Renal pelvis (tissue), 4 donors: ENCODE data around the gene TEKT5. TPM values are rescaled to one million over a fixed set of nuclear protein-coding genes. Genes with fewer than 3 reads are reported as not detected.
"Not testable (repeated sequence)": the region's sequence is repeated elsewhere in the genome, so short reads cannot be mapped to it uniquely, and the experiment has no call there.

Experiments used
- DNase-seq: peaks from one replicate; pipeline ENCODE4 v3.0.0-alpha.2; 2013
- polyA plus RNA-seq, 3 donors: library from polyadenylated mRNA; unstranded; fragments of 120-200 nt; gene quantifications; one replicate each; pipeline ENCODE4 v1.2.1, GENCODE V29; 2013; ENCODE audit not compliant: insufficient read length in 3 of 3

Gene TEKT5
- polyA plus RNA-seq, 3 donors = 0.21 to 0.68 (median 0.29) TPM

DNA sequence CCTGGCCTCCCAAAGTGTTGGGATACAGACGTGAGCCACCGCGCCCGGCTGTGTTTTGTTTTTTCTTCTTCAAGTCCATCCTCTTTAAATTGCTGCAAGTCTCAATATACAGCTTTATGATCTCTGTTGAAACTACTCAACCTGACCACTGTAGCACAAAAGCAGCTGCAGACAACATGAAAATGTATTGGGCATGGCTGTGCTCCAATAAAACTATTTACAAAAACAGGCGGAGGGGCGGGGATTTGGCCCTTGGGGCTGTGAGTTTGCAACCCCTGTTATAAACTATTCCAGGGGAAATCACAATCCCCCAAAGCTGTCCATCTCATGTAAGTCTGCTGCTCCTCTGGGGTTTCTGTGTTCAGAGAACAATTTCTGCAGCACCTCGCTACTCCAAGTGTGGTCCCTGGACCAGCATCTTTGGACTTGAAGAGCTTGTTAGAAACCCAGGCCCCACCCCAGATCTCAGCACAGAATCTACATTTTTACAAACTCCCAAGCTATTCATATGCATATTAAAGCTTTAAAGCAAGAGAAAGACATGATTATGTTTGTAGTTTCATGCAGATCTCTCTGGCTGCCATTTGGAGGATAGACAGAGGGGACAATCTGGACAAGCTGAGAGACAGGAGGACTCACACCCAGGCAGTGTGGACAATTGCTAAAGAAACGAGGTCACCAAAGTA is 33.6 kb downstream of the TEKT5 start:
- DNase-seq = peak; percentile 34

DNA sequence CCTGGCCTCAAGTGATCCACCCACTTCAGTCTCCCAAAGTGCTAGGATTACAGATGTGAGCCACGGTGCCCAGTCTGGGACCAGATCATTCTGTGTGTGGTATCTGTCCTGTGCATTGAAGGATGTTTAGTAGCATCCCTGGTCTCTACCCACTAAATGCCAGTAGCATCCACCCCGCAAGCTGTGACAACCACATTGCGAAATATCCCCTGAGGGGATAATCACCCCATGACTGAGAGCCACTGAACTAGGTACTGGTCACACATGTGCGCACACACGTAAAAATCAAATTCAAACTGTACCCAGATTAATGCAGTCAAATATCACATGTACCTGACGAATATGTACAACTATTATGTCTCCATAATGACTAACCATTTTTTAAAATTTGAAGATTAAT is 35.8 kb downstream of the TEKT5 start:
- DNase-seq = no peak

DNA sequence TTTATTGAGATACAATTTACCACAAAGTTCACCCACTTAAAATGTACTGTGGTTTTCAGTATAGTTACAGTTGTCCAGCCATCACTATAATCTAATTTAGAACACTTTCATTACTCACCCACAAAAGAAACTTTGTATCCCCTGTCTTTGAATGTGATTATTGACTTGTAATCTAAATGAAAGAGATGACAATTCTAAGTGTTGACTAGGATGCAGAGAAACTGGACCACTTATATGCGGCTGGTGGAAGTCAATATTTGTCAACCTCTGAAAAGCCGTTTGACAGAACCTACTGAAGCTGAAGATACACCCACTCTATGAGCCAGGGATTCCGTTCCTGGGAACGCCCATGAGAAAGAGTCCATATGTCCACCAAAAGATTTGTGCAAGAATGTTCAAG is 36.8 kb downstream of the TEKT5 start:
- no peak for DNase-seq

DNA sequence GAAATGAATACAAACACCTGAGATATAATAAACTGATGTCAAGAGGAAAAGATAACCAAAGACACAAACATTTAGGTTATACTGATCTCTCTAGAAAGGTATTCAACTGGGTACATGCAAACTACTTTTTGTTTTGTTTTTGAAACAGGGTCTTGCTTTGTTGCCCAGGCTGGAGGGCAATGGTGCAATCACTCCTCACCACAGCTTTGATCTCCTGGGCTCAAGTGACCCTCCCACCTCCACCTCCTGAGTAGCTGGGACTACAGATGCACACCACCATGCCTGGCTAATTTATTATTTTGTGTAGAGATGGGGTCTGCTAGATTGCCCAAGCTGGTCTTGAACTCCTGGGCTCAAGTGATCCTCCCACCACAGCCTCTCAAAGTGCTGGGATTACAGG is 38.1 kb downstream of the TEKT5 start:
- no peak for DNase-seq

- no peak for DNase-seq
Measured at GRCh38 chr16:10655415-10655977, 39.2 kb downstream of the TEKT5 start.

DNA sequence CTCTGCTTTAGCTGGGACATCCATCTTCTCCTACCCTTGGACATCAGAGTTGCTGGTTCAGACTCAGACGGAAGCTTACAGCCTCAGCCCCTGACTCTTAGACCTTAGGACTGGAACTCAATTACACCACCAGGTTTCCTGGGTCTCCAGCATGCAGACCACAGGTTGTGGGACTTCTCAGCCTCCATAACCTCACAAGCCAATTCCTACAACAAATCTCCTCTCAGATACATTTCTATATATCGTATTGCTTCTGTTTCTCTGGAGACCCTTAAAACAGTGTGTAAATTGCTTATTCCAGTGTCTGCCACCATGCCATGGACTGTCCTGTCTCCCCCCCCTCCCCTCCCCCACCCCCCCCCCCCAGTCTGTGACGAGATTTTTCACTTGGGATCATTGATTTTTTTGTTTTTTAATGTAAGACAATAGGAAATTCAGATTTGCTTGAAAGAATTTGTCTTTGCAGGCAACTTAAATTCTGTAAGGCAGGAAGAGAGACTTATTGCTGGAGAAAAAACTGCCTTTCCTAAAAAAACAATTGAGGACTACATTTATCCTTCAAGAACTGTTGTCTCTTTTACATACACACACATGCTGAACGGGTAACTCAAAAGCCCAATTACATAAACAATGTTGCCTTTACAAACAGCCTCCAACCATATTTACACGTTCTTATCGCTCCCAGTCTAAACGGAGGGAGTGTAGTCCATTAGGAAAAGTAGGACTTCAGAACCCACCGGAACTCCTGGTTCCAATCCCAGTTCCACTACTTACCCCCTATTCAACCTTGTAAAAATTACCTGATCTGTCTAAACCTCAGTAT is 39.9 kb downstream of the TEKT5 start:
- DNase-seq = no peak

DNA sequence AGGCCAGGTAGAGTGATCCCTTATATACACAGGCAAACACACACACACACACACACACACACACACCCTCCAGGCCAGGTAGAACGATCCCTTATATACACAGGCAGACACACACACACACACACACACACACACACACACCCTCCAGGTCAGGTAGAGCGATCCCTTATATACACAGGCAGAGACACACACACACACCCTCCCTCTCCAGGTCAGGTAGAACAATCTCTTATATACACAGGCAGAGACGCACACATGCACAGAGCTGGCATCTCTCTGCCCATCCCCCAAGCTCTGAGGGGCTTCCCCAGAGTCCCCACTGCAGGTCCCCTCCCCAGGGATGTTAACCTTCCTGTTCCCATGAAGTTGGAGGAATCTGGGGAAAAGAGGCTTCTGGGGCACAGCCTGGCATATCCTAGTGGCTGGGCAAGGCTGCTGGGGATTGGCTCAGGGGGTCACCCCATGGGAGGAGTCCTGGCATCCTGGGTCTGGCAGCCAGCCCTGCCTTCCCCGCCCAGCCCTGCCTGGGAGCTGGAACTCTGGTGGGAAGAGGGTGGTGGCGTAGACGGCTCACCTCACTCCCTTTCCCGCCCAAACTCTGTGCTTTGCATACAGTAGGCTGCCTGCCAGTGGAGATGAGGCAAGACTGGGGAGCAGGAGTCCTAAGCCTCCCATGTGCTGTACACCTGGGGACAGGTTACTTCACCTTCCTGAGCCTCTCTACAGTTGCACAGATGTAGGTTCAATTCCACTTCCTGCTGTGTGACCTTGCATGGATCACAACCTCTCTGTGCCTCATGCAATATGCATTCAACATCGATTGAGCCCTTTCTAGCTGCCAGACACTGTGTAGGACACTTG is 41.8 kb downstream of the TEKT5 start:
- DNase-seq = no peak

DNA sequence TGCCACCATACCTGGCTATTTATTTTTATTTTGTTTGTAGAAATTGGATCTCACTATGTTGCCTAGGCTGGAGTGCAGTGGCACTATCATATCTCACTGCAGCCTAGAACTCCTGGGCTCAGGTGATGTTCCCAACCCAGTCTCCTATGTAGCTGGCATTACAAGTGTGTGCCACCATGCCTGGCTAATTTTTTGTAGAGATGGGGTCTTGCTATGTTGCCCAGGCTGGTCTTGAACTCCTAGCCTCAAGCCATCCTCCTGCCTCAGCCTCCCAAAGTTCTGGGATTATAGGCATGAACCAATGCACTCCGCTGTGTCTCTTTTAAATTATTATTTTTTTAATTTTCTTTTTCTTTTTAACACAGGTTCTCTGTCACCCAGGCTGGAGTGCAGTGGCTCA is 45.6 kb downstream of the TEKT5 start:
- not testable (repeated sequence) for DNase-seq

DNA sequence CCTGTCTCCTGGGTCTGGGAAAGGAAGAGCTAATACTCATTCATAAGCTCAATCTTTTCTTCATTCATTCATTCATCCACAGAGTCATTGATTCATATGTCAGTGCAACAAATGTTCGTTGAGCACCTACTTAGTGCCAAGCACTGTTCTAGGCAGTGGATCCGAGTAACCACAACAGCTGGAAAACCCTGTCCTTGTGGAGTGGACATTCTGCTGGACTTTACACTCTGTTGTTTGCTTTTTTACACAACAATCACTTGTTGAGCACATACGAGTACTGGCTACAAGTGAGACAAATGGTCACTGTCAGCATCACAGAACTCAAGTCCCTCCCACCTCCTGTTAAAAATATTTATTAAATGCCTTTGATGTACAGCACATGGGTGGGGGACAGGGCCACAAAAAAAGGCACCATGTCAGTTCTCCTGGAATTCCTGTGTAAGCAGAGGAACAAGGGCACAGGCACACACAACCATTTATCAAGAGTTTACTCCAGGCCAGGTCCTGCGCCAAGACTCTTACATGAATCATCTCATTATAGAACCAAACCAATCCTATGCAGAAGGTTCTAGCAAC is 46.9 kb downstream of the TEKT5 start:
- DNase-seq = no peak

DNA sequence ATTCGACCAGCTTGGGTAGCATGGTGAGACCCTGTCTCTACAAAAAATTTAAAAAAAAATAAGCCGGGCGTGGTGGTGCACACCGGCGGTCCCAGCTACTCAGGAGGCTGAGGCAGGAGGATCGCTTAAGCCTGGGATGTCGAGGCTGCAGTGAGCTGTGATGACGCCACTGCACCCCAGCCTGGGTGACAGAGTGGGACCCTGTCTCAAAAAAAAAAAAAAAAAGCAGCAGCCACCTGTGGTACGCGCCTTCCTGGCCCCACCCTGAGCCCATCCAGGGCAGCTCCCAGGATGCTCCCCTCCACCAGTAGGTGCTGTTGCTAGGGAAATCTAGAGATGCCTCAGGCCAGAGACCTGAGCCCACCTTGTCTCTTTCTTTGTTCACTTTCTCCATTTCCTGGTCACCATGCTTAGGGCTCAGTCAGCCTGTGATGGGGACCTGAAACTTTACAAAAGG is 47.4 kb downstream of the TEKT5 start:
- no peak for DNase-seq

GRCh38 chr16:10646581-10647263 is 48.0 kb downstream of the TEKT5 start:
- no peak for DNase-seq

- DNase-seq = no peak
Measured at GRCh38 chr16:10646228-10646580, 48.5 kb downstream of the TEKT5 start.

GRCh38 chr16:10644092-10644491 is 50.6 kb downstream of the TEKT5 start:
- DNase-seq = no peak

DNA sequence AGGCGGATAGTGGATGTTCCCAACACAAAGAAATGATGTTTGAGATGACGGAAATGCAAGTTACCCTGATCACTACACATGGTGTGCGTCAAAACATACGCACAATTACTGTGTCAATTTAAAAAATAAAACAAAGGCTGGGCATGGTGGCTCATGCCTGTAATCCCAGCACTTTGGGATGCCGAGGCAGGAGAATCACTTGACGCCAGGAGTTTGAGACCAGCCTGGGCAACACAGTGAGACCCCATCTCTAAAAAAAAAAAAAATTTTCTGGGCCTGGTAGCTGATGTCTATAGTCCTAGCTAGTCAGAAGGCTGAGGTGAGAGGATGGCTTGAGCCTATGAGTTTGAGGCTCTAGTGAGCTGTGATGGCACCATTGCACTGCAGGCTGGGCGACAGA is 51.8 kb downstream of the TEKT5 start:
- no peak for DNase-seq

DNA sequence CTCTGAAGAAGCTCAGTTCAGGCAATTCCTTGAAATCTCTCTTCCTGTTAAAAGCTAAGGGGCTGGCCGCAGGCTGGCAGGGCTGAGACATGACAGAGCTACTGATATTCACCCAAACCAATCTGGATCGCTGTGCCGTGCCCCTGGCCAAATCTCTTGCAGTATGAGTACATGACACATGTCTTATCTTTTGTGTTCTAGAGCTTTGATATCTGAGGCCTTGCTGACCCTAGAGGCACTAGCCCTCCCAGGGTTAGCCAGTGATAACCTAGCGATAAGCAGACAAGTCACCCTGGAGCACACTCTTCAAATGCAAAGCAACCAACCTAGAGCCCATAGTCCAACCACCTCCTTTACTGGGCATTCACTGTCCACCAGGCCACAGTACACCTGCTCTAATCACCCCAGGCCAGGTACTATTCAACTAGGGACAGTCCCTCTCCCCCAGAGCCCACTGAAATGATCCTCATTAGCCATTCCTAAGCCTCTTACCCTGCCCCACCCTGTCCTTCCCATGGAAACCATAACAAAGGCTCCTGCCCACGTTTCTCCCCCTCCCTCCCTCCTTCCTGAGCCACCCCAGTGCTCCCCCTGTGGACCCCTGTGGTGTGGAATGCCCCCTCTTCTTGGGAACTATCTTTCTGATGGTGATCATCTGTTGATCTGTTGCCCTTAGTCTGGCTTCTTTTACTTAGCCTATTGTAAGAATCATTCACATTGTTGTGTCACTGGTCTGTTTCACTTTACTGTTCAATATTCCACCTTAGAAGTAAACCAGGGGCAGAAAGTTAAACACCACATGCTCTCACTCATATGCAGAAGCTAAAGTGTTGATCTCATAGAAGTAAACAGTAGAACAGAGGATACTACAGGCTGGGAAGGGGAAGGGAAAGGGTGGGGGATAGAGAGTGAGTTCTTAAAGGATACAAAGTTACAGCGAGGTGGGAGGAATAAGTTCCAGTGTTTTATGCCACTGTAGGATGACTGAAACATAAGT is 52.5 kb downstream of the TEKT5 start:
- DNase-seq = no peak

DNA sequence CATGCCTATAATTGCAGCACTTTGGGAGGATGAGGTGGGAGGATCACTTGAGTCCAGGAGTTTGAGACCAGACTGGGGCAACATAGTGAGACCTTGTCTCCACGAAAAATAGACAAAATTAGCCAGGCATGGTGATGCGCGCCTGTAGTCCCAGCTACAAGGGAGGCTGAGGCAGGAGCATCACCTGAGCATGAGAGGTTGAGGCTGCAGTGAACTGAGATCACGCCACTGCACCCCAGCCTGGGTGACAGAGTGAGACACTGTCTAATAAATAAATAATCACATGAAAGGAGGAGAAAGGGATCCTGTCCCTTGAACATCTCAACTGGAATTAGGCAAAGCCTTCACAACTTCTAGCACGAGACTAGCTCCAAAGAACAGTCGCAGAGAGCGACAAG is 53.2 kb downstream of the TEKT5 start:
- DNase-seq = no peak

DNA sequence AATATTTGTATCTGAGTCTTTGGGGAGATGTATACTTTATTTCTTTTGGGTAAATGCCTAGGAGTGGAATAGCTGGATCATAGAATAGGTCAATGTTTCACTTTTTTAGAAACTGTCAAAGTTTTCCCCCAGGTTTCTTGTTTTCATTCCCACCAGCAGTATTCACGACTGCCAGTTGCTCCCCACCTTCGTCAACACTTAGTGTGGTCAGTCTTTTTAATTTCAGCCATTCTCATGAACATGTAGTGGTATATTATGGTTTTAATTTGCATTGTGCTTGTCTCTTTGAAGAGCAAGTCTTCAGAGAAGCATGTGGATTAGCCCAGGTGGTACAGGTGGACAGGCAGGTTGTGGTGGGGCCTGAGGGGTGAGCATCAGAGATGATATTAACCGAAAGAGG is 53.8 kb downstream of the TEKT5 start:
- DNase-seq = no peak

DNA sequence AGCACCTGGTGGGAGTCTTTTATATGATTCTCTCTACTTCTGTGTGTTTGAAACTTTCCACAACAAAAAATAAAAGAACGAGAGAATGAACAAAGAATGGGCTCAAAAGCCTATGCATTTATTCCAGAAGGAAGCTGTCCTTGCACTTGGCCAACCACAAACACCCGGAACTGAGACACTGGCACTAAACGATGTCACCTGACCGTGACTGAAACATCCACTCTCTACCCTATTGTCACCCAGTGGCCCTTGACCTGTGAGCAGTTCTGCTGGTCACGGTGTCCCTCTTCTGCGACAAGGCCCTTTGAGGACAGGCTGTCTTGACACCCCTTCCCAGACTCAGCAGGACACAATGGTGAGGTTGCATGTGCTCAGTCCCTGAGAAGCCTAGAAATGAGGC is 56.6 kb downstream of the TEKT5 start:
- no peak for DNase-seq

DNA sequence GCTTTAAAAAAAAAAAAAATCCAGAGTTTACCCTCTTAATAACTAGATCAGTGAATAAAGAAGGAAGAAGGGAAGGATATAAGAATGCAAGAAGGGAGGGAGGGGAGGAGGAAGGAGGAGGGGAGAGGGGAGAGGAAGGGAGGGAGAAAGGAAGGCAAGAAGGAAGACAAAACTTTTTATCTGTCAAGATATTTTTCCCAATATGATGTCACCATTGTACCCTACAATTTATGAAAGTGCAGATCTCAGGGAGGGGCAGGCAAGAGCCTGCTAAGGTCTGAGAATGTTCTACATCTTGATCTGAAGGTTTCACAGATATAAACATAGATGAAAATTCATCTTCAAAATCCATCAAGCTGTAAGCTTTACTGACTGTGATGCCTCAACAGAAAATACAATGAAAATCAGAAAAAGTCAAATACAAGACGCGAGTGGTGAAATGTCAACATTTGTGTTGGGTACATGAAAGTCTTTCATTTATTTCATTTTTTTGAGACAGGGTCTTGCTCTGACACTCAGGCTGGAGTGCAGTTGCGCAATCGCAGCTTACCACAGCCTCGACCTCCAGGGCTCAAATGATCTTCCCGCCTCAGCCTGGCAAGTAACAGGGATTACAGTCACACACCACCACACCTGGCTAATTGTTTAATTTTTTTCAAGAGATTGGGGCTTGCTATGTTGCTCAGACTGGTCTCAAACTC is 57.2 kb downstream of the TEKT5 start:
- no peak for DNase-seq
